Measurements from ENCODE around the gene KRTAP29-1.

Gene KRTAP29-1

DNA sequence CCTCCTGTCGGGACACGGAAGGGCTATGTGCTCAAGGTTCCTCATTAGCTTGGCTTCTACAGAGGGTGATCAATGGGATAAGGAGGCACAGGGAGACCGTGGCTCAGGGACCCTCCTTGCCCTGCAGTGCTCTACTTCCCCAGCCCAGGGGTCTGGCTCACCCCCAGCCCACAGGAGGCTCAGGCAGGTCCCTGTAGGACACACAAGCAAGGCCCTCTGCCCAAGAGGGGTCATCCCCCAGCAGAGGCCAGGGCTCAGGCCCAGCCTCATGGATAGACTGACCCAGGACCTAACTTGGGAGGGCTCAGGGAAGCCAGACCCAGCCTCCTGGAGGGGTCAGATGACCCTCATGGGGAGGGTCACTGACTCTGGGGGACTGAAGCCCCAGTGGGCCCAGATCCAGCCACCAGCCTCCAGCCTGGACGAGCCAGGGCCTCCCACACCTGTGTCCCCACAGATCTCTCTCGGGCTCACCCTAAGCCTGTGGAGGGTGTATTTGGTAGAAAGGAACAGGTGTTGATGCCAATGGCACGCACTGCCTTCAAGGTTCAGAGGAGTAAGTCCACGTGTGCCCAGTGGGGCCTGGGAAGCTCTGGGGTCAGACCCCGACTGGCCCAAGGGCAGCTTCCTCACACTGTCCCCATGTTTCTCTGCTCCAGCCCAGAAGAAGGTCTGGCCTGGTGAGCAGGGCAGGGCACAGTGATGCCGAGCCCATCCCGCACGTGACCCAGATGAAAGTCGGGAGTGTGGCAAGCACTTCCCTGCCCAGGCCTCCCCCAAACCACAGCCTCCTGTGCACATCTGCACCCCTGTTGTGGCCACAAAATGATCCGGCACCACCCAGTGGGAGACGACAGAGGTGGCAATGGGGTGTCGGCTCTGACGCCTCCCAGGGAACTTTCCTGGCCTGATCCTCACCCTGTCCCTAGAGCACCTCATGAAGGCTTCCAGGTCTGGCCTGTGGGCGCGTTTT is 23.8 kb upstream of the KRTAP29-1 start:
- no peak for TF ChIP-seq TAF1 (IDR thresholded peaks at IDR 0.05; ENCODE audit: borderline replicate concordance, low read depth, low read length)
- no peak for TF ChIP-seq POLR2A (IDR thresholded peaks at IDR 0.05; ENCODE audit: low read depth, low read length)
- no peak for TF ChIP-seq POLR2AphosphoS5 (IDR thresholded peaks at IDR 0.05; ENCODE audit: low read depth, low read length)
- DNase-seq (ENCODE audit: insufficient read length) (no peak), FAIRE-seq (no peak)

DNA sequence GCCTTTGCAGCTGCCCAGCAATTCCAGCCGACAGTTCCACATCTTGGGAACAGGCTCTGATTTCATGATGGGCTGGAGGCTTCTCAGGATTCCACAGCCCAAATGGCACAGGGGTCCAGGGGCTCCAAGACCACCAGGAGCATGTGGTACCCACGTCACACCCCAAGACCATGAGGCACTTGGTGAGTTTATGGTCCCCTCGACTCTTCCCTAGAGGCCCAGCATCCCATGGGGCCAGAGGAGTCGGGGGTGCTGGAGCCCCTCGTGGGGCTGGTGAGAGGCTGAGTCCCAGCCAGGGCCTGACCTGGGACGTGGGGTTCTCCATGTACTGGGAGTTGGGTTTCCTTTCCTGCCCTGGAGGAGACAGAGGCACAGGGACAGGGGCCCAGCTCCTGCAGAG is 23.0 kb upstream of the KRTAP29-1 start:
- no peak for FAIRE-seq
- TF ChIP-seq POLR2AphosphoS5 (IDR thresholded peaks at IDR 0.05; ENCODE audit: low read depth, low read length), result no peak
- no peak for TF ChIP-seq TAF1 (IDR thresholded peaks at IDR 0.05; ENCODE audit: borderline replicate concordance, low read depth, low read length)
- no peak for TF ChIP-seq POLR2A (IDR thresholded peaks at IDR 0.05; ENCODE audit: low read depth, low read length)
- no peak for DNase-seq (ENCODE audit: insufficient read length)

- no peak for FAIRE-seq
These were observed 22.5 kb upstream of the KRTAP29-1 start for GRCh38 chr17:41325126-41325525.

DNA sequence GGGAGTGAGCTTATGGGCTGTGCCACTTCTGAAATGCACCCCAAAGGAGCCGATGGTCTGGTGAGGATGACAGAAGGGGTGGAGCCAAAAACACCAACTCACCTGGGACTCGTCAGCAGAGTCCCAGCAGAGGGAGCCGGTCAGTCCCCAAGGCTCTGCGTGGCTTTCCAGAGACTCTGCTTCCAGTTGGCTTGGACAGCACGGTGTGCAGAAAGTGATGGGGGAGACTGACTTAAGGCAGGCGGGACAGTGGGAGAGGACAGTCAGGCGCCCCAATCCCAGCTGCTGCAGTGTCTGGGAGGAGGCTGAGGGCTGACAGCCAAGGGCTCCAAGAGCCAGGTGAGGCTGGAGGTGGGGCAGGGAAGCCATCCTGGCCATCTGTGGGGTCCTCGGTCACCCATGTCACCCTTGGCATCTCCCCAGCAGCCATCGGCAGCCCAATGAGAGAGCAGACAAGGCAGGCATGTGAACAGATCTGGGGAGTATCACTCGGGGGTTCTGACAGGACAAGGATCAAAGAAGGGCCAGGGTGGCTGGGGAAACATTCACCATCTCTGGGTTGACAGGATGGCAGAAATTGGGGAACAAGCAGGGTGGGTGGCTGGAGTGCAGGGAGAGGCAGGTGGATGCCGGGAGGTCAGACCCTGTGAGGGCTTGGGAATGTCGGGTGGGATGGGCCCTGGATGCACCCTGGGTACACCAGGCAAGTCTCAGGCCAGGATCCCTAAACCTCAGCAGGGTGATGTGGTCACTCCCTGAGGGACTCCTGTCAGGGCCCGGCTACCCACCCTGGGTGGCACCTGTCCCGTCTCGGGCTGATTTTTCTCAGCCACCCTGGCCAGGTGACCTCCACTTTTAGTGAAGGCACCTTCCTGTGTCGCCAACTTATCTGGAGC is 21.8 kb upstream of the KRTAP29-1 start:
- DNase-seq (ENCODE audit: insufficient read length) (no peak), FAIRE-seq (no peak)
- TF ChIP-seq POLR2A (IDR thresholded peaks at IDR 0.05; ENCODE audit: low read depth, low read length) (no peak), TAF1 (IDR thresholded peaks at IDR 0.05; ENCODE audit: borderline replicate concordance, low read depth, low read length) (no peak), POLR2AphosphoS5 (IDR thresholded peaks at IDR 0.05; ENCODE audit: low read depth, low read length) (no peak)

More at GRCh38 chr17:41325126-41325525, 22.5 kb upstream of the KRTAP29-1 start:
- TF ChIP-seq POLR2AphosphoS5 (IDR thresholded peaks at IDR 0.05; ENCODE audit: low read depth, low read length), result no peak
- TF ChIP-seq POLR2A (IDR thresholded peaks at IDR 0.05; ENCODE audit: low read depth, low read length), result no peak
- TF ChIP-seq TAF1 (IDR thresholded peaks at IDR 0.05; ENCODE audit: borderline replicate concordance, low read depth, low read length), result no peak
- DNase-seq (ENCODE audit: insufficient read length), result no peak

GRCh38 chr17:41322903-41323895 is 20.5 kb upstream of the KRTAP29-1 start:
- FAIRE-seq, result no peak
- no peak for TF ChIP-seq POLR2A (IDR thresholded peaks at IDR 0.05; ENCODE audit: low read depth, low read length)
- no peak for TF ChIP-seq TAF1 (IDR thresholded peaks at IDR 0.05; ENCODE audit: borderline replicate concordance, low read depth, low read length)
- TF ChIP-seq POLR2AphosphoS5 (IDR thresholded peaks at IDR 0.05; ENCODE audit: low read depth, low read length), result no peak
- DNase-seq (ENCODE audit: insufficient read length), result no peak

- FAIRE-seq, result no peak
- TF ChIP-seq POLR2A (IDR thresholded peaks at IDR 0.05; ENCODE audit: low read depth, low read length) (no peak), POLR2AphosphoS5 (IDR thresholded peaks at IDR 0.05; ENCODE audit: low read depth, low read length) (no peak), TAF1 (IDR thresholded peaks at IDR 0.05; ENCODE audit: borderline replicate concordance, low read depth, low read length) (no peak)
- DNase-seq (ENCODE audit: insufficient read length), result no peak
These were observed 19.6 kb upstream of the KRTAP29-1 start for GRCh38 chr17:41322094-41322902.

DNA sequence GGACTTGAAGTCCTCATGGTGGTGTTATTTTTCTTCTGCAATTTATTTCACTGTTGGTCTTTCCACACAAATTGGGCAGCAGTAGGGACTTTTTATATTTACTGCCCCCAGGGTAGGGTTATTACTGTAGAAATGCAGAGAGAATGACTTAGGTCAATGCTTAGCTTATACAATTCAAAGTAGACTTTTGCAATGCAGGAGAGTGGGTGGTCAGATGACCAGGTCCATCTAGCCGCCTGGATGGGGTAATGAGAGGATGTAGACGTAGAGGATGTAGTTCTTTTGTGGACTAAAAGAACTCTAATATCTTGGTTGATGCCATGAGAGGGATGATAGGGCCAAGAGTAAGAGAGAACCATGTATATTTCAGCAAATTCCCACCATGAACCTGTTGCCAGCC is 15.6 kb upstream of the KRTAP29-1 start:
- TF ChIP-seq TAF1 (IDR thresholded peaks at IDR 0.05; ENCODE audit: borderline replicate concordance, low read depth, low read length) (no peak), POLR2A (IDR thresholded peaks at IDR 0.05; ENCODE audit: low read depth, low read length) (no peak), POLR2AphosphoS5 (IDR thresholded peaks at IDR 0.05; ENCODE audit: low read depth, low read length) (no peak)
- FAIRE-seq (no peak), DNase-seq (ENCODE audit: insufficient read length) (no peak)

DNA sequence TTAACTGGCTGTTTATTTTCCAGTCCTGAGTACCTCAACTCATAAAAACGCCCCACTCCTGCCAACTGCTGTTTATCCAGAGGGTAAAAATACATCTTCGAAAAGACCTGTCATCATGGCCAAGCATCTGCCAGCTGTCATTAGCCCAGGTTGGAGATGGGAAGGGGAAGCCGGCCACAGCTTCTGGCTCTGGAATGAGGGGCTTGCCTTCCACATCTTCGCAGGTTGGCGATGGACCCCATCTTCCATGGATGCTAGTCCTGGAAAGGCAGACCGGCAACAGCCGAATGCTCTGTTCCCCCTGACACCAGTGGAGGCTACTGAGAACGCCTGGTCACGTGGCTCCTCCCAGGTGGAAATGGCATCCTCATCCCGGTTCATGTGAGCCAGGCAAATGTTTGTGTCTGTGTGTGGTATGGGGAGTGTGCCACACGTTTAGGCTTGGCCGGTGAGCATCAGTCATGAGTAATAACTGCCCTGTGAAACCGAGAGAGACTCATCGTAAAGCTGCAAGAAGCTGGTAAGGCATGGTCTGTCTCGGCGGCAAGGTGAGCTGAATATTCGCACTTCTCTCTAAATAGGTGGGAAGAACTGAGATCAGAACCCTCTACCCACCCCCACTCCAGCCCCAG is 13.3 kb upstream of the KRTAP29-1 start:
- TF ChIP-seq TAF1 (IDR thresholded peaks at IDR 0.05; ENCODE audit: borderline replicate concordance, low read depth, low read length) (no peak), POLR2AphosphoS5 (IDR thresholded peaks at IDR 0.05; ENCODE audit: low read depth, low read length) (no peak), POLR2A (IDR thresholded peaks at IDR 0.05; ENCODE audit: low read depth, low read length) (no peak)
- FAIRE-seq, result no peak
- DNase-seq (ENCODE audit: insufficient read length), result no peak

- DNase-seq (ENCODE audit: insufficient read length) (no peak), FAIRE-seq (no peak)
- no peak for TF ChIP-seq POLR2AphosphoS5 (IDR thresholded peaks at IDR 0.05; ENCODE audit: low read depth, low read length)
- TF ChIP-seq POLR2A (IDR thresholded peaks at IDR 0.05; ENCODE audit: low read depth, low read length), result no peak
- TF ChIP-seq TAF1 (IDR thresholded peaks at IDR 0.05; ENCODE audit: borderline replicate concordance, low read depth, low read length), result no peak
These were observed 12.6 kb upstream of the KRTAP29-1 start, which contains the start of gene KRTAP17-1 for GRCh38 chr17:41315204-41315794. Gene KRTAP17-1, minus strand, starts transcription at chr17:41315710. Its CDS starts 60 bp downstream, at chr17:41315650.

Measured in GM12892 (cell line).